Glomerular visceral epithelial cell (primary cell): ENCODE results near the gene APOBEC3H.
"Not testable (repeated sequence)": the region's sequence is repeated elsewhere in the genome, so short reads cannot be mapped to it uniquely, and the experiment has no call there.

Experiments used
- DNase-seq: peaks from one replicate; pipeline ENCODE4 v3.0.0-alpha.2; 2016; ENCODE audit errors: extremely low spot score

The APOBEC3H gene

GRCh38 chr22:39097098-39098020, at the start of gene APOBEC3H:
APOBEC3H (plus strand) TSS chr22:39097244; CDS start chr22:39100279, 3,035 bp downstream.
- DNase-seq = peak; percentile 32

- not testable (repeated sequence) for DNase-seq
These were observed 47.6 kb upstream of the APOBEC3H start for GRCh38 chr22:39049486-39049885.

- not testable (repeated sequence) for DNase-seq
These were observed 45.1 kb upstream of the APOBEC3H start for GRCh38 chr22:39051844-39052495.

GRCh38 chr22:39055658-39056057, 41.4 kb upstream of the APOBEC3H start:
- DNase-seq = no peak

- DNase-seq = not testable (repeated sequence)
These were observed 35.8 kb upstream of the APOBEC3H start for GRCh38 chr22:39061290-39061689.

- DNase-seq = not testable (repeated sequence)
These were observed 35.1 kb upstream of the APOBEC3H start for GRCh38 chr22:39061951-39062350.

GRCh38 chr22:39063904-39064303, 33.1 kb upstream of the APOBEC3H start:
- DNase-seq = not testable (repeated sequence)

GRCh38 chr22:39066442-39067276, 30.4 kb upstream of the APOBEC3H start:
- DNase-seq = not testable (repeated sequence)

- DNase-seq = no peak
These were observed 28.8 kb upstream of the APOBEC3H start for GRCh38 chr22:39068033-39068785.

GRCh38 chr22:39070186-39070585, 26.9 kb upstream of the APOBEC3H start:
- no peak for DNase-seq

GRCh38 chr22:39072581-39072981, 24.5 kb upstream of the APOBEC3H start:
- not testable (repeated sequence) for DNase-seq

GRCh38 chr22:39073981-39074380, 23.1 kb upstream of the APOBEC3H start:
- no peak for DNase-seq

- DNase-seq = not testable (repeated sequence)
These were observed 20.7 kb upstream of the APOBEC3H start for GRCh38 chr22:39076155-39077025.

- DNase-seq = peak; percentile 47
These were observed 19.8 kb upstream of the APOBEC3H start, which contains the start of gene APOBEC3G for GRCh38 chr22:39077026-39077840. APOBEC3G (plus strand) TSS chr22:39077275; CDS start chr22:39077362, 87 bp downstream.

GRCh38 chr22:39077912-39078311, 19.1 kb upstream of the APOBEC3H start:
- not testable (repeated sequence) for DNase-seq

- DNase-seq = no peak
These were observed 18.7 kb upstream of the APOBEC3H start for GRCh38 chr22:39078329-39078728.

GRCh38 chr22:39079054-39079637, 17.9 kb upstream of the APOBEC3H start:
- DNase-seq = not testable (repeated sequence)

- DNase-seq = no peak
These were observed 16.8 kb upstream of the APOBEC3H start for GRCh38 chr22:39080052-39080762.
